Osteoblast (primary cell): ENCODE data around the gene LLGL1. TPM values are rescaled to one million over a fixed set of nuclear protein-coding genes. Genes with fewer than 3 reads are reported as not detected.
A peak's percentile ranks its signal among the peaks of the same experiment; 100 is the strongest.

Source experiments
- DNase-seq: peaks from one replicate; pipeline ENCODE4 v3.0.0; 2011; ENCODE audit warnings: low spot score, mixed read lengths; ENCODE audit not compliant: insufficient read length; ENCODE audit errors: missing footprints
- H2AFZ ChIP-seq: 2 replicates; pipeline ENCODE4 v1.6.0; 2011; ENCODE audit warnings: mild to moderate bottlenecking, low read length
- H3K27ac ChIP-seq: 2 replicates; pipeline ENCODE4 v1.5.1; 2011; ENCODE audit warnings: mild to moderate bottlenecking, low read depth, low read length, moderate library complexity
- H3K27me3 ChIP-seq: 2 replicates; pipeline ENCODE4 v1.6.0; 2012; ENCODE audit warnings: mild to moderate bottlenecking, control low read depth, inconsistent platforms, low read length, moderate library complexity; ENCODE audit not compliant: insufficient read depth
- H3K36me3 ChIP-seq: 2 replicates; pipeline ENCODE4 v1.5.1; 2011; ENCODE audit warnings: mild to moderate bottlenecking, low read length, control low read depth, moderate library complexity; ENCODE audit not compliant: insufficient read depth
- H3K4me1 ChIP-seq: 2 replicates; pipeline ENCODE4 v1.5.1; 2011; ENCODE audit warnings: mild to moderate bottlenecking, low read length, control low read depth, moderate library complexity; ENCODE audit not compliant: insufficient read depth
- H3K4me2 ChIP-seq: 2 replicates; pipeline ENCODE4 v1.6.0; 2011; ENCODE audit warnings: mild to moderate bottlenecking, low read length; ENCODE audit not compliant: insufficient read depth
- H3K4me3 ChIP-seq: fragments of 200-600 bp; sonication (generic); 3 replicates; pipeline ENCODE4 v1.5.1; 2012; ENCODE audit warnings: mild to moderate bottlenecking, low read length, inconsistent platforms; ENCODE audit not compliant: insufficient read depth
- H3K79me2 ChIP-seq: 2 replicates; pipeline ENCODE4 v1.6.0; 2012; ENCODE audit warnings: mild to moderate bottlenecking, low read length, control low read depth, inconsistent platforms; ENCODE audit not compliant: insufficient read depth
- H3K9me3 ChIP-seq: 2 replicates; pipeline ENCODE4 v1.5.1; 2011; ENCODE audit warnings: low read depth, low read length, control low read depth
- H4K20me1 ChIP-seq: 2 replicates; pipeline ENCODE4 v1.6.0; 2012; ENCODE audit warnings: mild to moderate bottlenecking, low read length, control low read depth; ENCODE audit not compliant: insufficient read depth
- CTCF ChIP-seq: IDR thresholded peaks from 2 replicates; pipeline ENCODE4 v1.5.1; 2011; ENCODE audit warnings: mild to moderate bottlenecking, low read depth, low read length, moderate library complexity; ENCODE audit errors: extremely low read depth
- total RNA-seq: library from RNA; depleted of rRNA; stranded (reverse); fragments of >200 nt; gene quantifications from 2 replicates; pipeline ENCODE4 v1.2.3, GENCODE V29; 2012

LLGL1 gene
- total RNA-seq, 1 donor, result 50.3 TPM

- H4K20me1 ChIP-seq, result peaks cover 78% of the 10 kb centered on the region
- H3K36me3 ChIP-seq, result peaks cover 54% of the 10 kb centered on the region
- DNase-seq, result peak; percentile 37
- no peak for TF ChIP-seq CTCF
- H3K27me3 ChIP-seq, result no peaks in the 10 kb centered on the region
- H2AFZ ChIP-seq, result no peak overlapping the region
- no peak overlapping the region for H3K4me2 ChIP-seq
- no peaks in the 10 kb centered on the region for H3K4me1 ChIP-seq
- no peak overlapping the region for H3K27ac ChIP-seq
- H3K79me2 ChIP-seq, result peaks cover 92% of the 10 kb centered on the region
- H3K9me3 ChIP-seq, result no peaks in the 10 kb centered on the region
- H3K4me3 ChIP-seq, result no peak overlapping the region
Measured at GRCh38 chr17:18198530-18198929, 26.9 kb upstream of the LLGL1 start.

- no peak for TF ChIP-seq CTCF
- Histone ChIP-seq H3K9me3 (no peaks in the 10 kb centered on the region), H3K4me2 (no peak overlapping the region), H3K27ac (no peak overlapping the region), H4K20me1 (peaks cover 82% of the 10 kb centered on the region), H3K79me2 (peaks cover 94% of the 10 kb centered on the region), H3K4me1 (no peaks in the 10 kb centered on the region), H3K36me3 (peaks cover 51% of the 10 kb centered on the region), H2AFZ (no peak overlapping the region), H3K27me3 (no peaks in the 10 kb centered on the region), H3K4me3 (no peak overlapping the region)
- DNase-seq, result no peak
Measured at GRCh38 chr17:18201108-18201507, 24.3 kb upstream of the LLGL1 start.

GRCh38 chr17:18203308-18203707 lies 22.1 kb upstream of the LLGL1 start:
- no peak for TF ChIP-seq CTCF
- H3K4me2 ChIP-seq, result no peak overlapping the region
- H3K27ac ChIP-seq, result no peak overlapping the region
- no peaks in the 10 kb centered on the region for H3K9me3 ChIP-seq
- DNase-seq, result no peak
- H4K20me1 ChIP-seq, result peaks cover 77% of the 10 kb centered on the region
- peaks cover 52% of the 10 kb centered on the region for H3K36me3 ChIP-seq
- H3K4me1 ChIP-seq, result no peaks in the 10 kb centered on the region
- peaks cover 86% of the 10 kb centered on the region for H3K79me2 ChIP-seq
- H3K27me3 ChIP-seq, result no peaks in the 10 kb centered on the region
- no peak overlapping the region for H3K4me3 ChIP-seq
- H2AFZ ChIP-seq, result no peak overlapping the region

- Histone ChIP-seq H3K36me3 (peaks cover 64% of the 10 kb centered on the region), H4K20me1 (peaks cover 64% of the 10 kb centered on the region), H3K4me3 (no peak overlapping the region), H3K4me1 (no peaks in the 10 kb centered on the region), H3K9me3 (no peaks in the 10 kb centered on the region), H3K27me3 (no peaks in the 10 kb centered on the region), H3K4me2 (no peak overlapping the region), H2AFZ (no peak overlapping the region), H3K27ac (no peak overlapping the region), H3K79me2 (peaks cover 66% of the 10 kb centered on the region)
- TF ChIP-seq CTCF, result no peak
- no peak for DNase-seq
Measured at GRCh38 chr17:18205861-18206260, 19.6 kb upstream of the LLGL1 start.
